Astrocyte of the spinal cord (primary cell): Measurements from ENCODE around the gene SMARCA2.

ENCODE experiments used
- DNase-seq: peaks from one replicate; pipeline ENCODE4 v3.0.0; 2011; ENCODE audit warnings: low read depth, low spot score
- H3K4me3 ChIP-seq: 2 replicates; pipeline ENCODE4 v1.5.1; 2011; ENCODE audit warnings: low read depth, mild to moderate bottlenecking, low read length, moderate library complexity
- CTCF ChIP-seq: IDR thresholded peaks from 2 replicates; pipeline ENCODE4 v1.5.1; 2012; ENCODE audit warnings: low read depth, mild to moderate bottlenecking, low read length, inconsistent platforms
- in situ Hi-C: cut with HindIII; loops from 2 replicates; pipeline ENCODE4 v1.10.0; 2017; ENCODE audit warnings: low sequenced_read_pairs

Gene SMARCA2

GRCh38 chr9:2018764-2019558, 3.8 kb downstream of the SMARCA2 start:
- H3K4me3 ChIP-seq = peak overlapping the region; percentile 86
- in situ Hi-C loops = no loop called here
- no peak for DNase-seq
- TF ChIP-seq CTCF = no peak

GRCh38 chr9:2019723-2020122, 4.6 kb downstream of the SMARCA2 start:
- no peak overlapping the region for H3K4me3 ChIP-seq
- in situ Hi-C loops = no loop called here
- no peak for DNase-seq
- TF ChIP-seq CTCF = no peak

GRCh38 chr9:2021731-2022130, 6.6 kb downstream of the SMARCA2 start:
- DNase-seq = no peak
- no peak overlapping the region for H3K4me3 ChIP-seq
- no peak for TF ChIP-seq CTCF
- in situ Hi-C loops = no loop called here

GRCh38 chr9:2022560-2022959, 7.4 kb downstream of the SMARCA2 start:
- no peak overlapping the region for H3K4me3 ChIP-seq
- no peak for DNase-seq
- no peak for TF ChIP-seq CTCF
- in situ Hi-C loops = no loop called here

GRCh38 chr9:2023042-2023441, 7.9 kb downstream of the SMARCA2 start:
- no peak for TF ChIP-seq CTCF
- DNase-seq = no peak
- in situ Hi-C loops = no loop called here
- no peak overlapping the region for H3K4me3 ChIP-seq

- DNase-seq = no peak
- no peak for TF ChIP-seq CTCF
- in situ Hi-C loops = no loop called here
- H3K4me3 ChIP-seq = no peak overlapping the region
These were observed 8.4 kb downstream of the SMARCA2 start for GRCh38 chr9:2023532-2023931.
